H1 (cell line): ENCODE measurements around the gene TIMELESS. TPM values are rescaled to one million over a fixed set of nuclear protein-coding genes. Genes with fewer than 3 reads are reported as not detected.

ENCODE experiments used
- CTCF ChIA-PET: fragments of 300-600 bp; sonication (Branson Sonifier 250); formaldehyde crosslinking; loops from one replicate; lab custom pipeline; 2021; ENCODE audit not compliant: partially characterized antibody; lab: Charles Lee
- POLR2A ChIA-PET: fragments of 300-600 bp; sonication (Branson Sonifier 250); formaldehyde crosslinking; loops from one replicate; lab custom pipeline; 2021; ENCODE audit warnings: inconsistent platforms; ENCODE audit not compliant: partially characterized antibody; lab: Charles Lee
- DNase-seq, 2 experiments: peaks; one replicate each; pipeline versions ENCODE4 v3.0.0 to v3.0.0-alpha.2; 2010 to 2022; ENCODE audit warnings: low spot score in 2 of 2, low read depth in 1 of 2, mixed read lengths in 1 of 2
- FAIRE-seq: peaks from 2 replicates; lab custom pipeline; 2011; peaks lifted over from hg19 to GRCh38; lab: Jason Lieb, UNC
- H2AFZ ChIP-seq: 2 replicates; pipeline ENCODE4 v1.8.1; 2012; ENCODE audit warnings: low read length, inconsistent platforms
- H2AK5ac ChIP-seq: 2 replicates; pipeline ENCODE4 v1.6.1; 2013; ENCODE audit warnings: low read depth, low read length
- H2BK120ac ChIP-seq: replicated peaks from 2 replicates; pipeline ENCODE3; 2013; ENCODE audit warnings: low read depth, low read length, inconsistent platforms
- H2BK12ac ChIP-seq: 2 replicates; pipeline ENCODE4 v1.6.1; 2013; ENCODE audit warnings: low read depth, low read length
- H2BK15ac ChIP-seq: 2 replicates; pipeline ENCODE4 v1.6.1; 2013; ENCODE audit warnings: low read length
- H2BK20ac ChIP-seq: 2 replicates; pipeline ENCODE4 v1.6.1; 2013; ENCODE audit warnings: low read length
- H2BK5ac ChIP-seq: 2 replicates; pipeline ENCODE4 v1.6.1; 2013; ENCODE audit warnings: low read depth, low read length
- H3K14ac ChIP-seq: 2 replicates; pipeline ENCODE4 v1.6.1; 2013; ENCODE audit warnings: inconsistent platforms; ENCODE audit not compliant: insufficient read length
- H3K18ac ChIP-seq: 2 replicates; pipeline ENCODE4 v1.6.1; 2013; ENCODE audit warnings: low read length; ENCODE audit errors: extremely low read depth
- H3K23ac ChIP-seq: 2 replicates; pipeline ENCODE4 v1.6.1; 2013; ENCODE audit warnings: inconsistent platforms; ENCODE audit not compliant: insufficient read length
- H3K23me2 ChIP-seq: 2 replicates; pipeline ENCODE4 v1.6.1; 2013; ENCODE audit warnings: low read depth, low read length
- H3K27ac ChIP-seq: 2 replicates; pipeline ENCODE4 v1.6.1; 2011; ENCODE audit warnings: low read depth, low read length, inconsistent platforms
- H3K27me3 ChIP-seq, 4 experiments: replicated peaks in 1 of 4; 1 replicate in 1 of 4; 2 replicates in 3 of 4; pipeline versions ENCODE4 v1.6.1 to v1.8.1; 2011 to 2013; ENCODE audit warnings: low read length in 3 of 4, mild to moderate bottlenecking in 3 of 4, inconsistent platforms in 2 of 4, mixed read lengths in 2 of 4, moderate library complexity in 1 of 4; ENCODE audit not compliant: control insufficient read depth in 3 of 4, insufficient read depth in 3 of 4; ENCODE audit errors: extremely low read depth in 1 of 4
- H3K36me3 ChIP-seq, 4 experiments: 2 replicates each; pipeline versions ENCODE4 v1.6.1 to v1.8.1; 2011 to 2013; ENCODE audit warnings: mild to moderate bottlenecking in 4 of 4, low read length in 3 of 4, moderate library complexity in 2 of 4, control low read depth in 1 of 4, inconsistent platforms in 1 of 4; ENCODE audit not compliant: insufficient read depth in 4 of 4, control insufficient read depth in 2 of 4
- H3K4ac ChIP-seq: replicated peaks from 2 replicates; pipeline ENCODE3; 2013; ENCODE audit warnings: low read length, low read depth, mixed read lengths, inconsistent platforms; ENCODE audit not compliant: insufficient read length
- H3K4me1 ChIP-seq, 4 experiments: replicated peaks in 1 of 4; 1 replicate in 1 of 4; 2 replicates in 3 of 4; pipeline versions ENCODE4 v1.6.1 to v1.8.1; 2011 to 2013; ENCODE audit warnings: low read length in 3 of 4, inconsistent platforms in 2 of 4, mixed read lengths in 1 of 4; ENCODE audit not compliant: insufficient read depth in 4 of 4, control insufficient read depth in 3 of 4
- H3K4me2 ChIP-seq, 2 experiments: 2 replicates each; pipeline versions ENCODE4 v1.6.1 to v1.8.1; 2011 to 2013; ENCODE audit warnings: low read depth in 2 of 2, low read length in 2 of 2, control low read depth in 1 of 2, inconsistent platforms in 1 of 2, mild to moderate bottlenecking in 1 of 2; ENCODE audit not compliant: insufficient read depth in 1 of 2
- H3K4me3 ChIP-seq, 4 experiments: fragments of 200-600, 300-600 bp in 1 of 4; sonication (generic), shearing (Covaris generic), sonication (Bioruptor Twin) in 1 of 4; 2 replicates each; pipeline versions ENCODE4 v1.5.1 to v1.8.1; 2011 to 2016; ENCODE audit warnings: low read length in 4 of 4, low read depth in 3 of 4, control low read depth in 2 of 4, inconsistent platforms in 2 of 4, mild to moderate bottlenecking in 2 of 4, mixed read lengths in 1 of 4, moderate library complexity in 1 of 4; ENCODE audit not compliant: insufficient read depth in 2 of 4; ENCODE audit errors: extremely low read depth in 1 of 4
- H3K56ac ChIP-seq: replicated peaks from 2 replicates; pipeline ENCODE3; 2013; ENCODE audit warnings: low read depth, mild to moderate bottlenecking, mixed read lengths, low read length, inconsistent platforms; ENCODE audit not compliant: insufficient read length
- H3K79me1 ChIP-seq: 2 replicates; pipeline ENCODE4 v1.6.1; 2013; ENCODE audit warnings: low read depth, low read length, control low read depth
- H3K79me2 ChIP-seq, 2 experiments: 2 replicates each; pipeline versions ENCODE4 v1.6.1 to v1.8.1; 2012 to 2013; ENCODE audit warnings: low read length in 2 of 2, mild to moderate bottlenecking in 2 of 2, inconsistent platforms in 1 of 2; ENCODE audit not compliant: insufficient read depth in 2 of 2, control insufficient read depth in 1 of 2
- H3K9ac ChIP-seq, 4 experiments: replicated peaks in 1 of 4; 1 replicate in 1 of 4; 2 replicates in 3 of 4; pipeline versions ENCODE4 v1.6.1 to v1.8.1; 2011 to 2013; ENCODE audit warnings: low read depth in 3 of 4, low read length in 3 of 4, control low read depth in 2 of 4, mild to moderate bottlenecking in 2 of 4, moderate library complexity in 2 of 4, inconsistent platforms in 1 of 4; ENCODE audit errors: extremely low read depth in 1 of 4
- H3K9me3 ChIP-seq, 2 experiments: 2 replicates each; pipeline versions ENCODE4 v1.6.1 to v1.8.1; 2012 to 2013; ENCODE audit warnings: mild to moderate bottlenecking in 2 of 2, moderate library complexity in 2 of 2, control low read depth in 1 of 2, inconsistent platforms in 1 of 2, low read depth in 1 of 2, low read length in 1 of 2, mixed read lengths in 1 of 2; ENCODE audit not compliant: insufficient read depth in 2 of 2
- H4K20me1 ChIP-seq, 2 experiments: replicated peaks in 1 of 2; 2 replicates each; pipeline versions ENCODE3 to v1.8.1; 2011 to 2013; ENCODE audit warnings: inconsistent platforms in 2 of 2, low read length in 2 of 2, mild to moderate bottlenecking in 1 of 2; ENCODE audit not compliant: insufficient read depth in 2 of 2, control insufficient read depth in 1 of 2
- H4K5ac ChIP-seq: 2 replicates; pipeline ENCODE4 v1.6.1; 2013; ENCODE audit warnings: low read length, low read depth, mixed read lengths, inconsistent platforms; ENCODE audit not compliant: insufficient read length
- H4K8ac ChIP-seq: 2 replicates; pipeline ENCODE4 v1.8.0; 2013; ENCODE audit warnings: mild to moderate bottlenecking, moderate library complexity, low read length, inconsistent platforms; ENCODE audit not compliant: insufficient read depth; ENCODE audit errors: extremely low read depth
- H4K91ac ChIP-seq: replicated peaks from 2 replicates; pipeline ENCODE3; 2013; ENCODE audit warnings: low read length, mixed read lengths, inconsistent platforms; ENCODE audit not compliant: insufficient read length
- CBX5 ChIP-seq: fragments of 300-800, 300-1000 bp; sonication (generic); IDR thresholded peaks from 2 replicates; pipeline ENCODE4 v1.7.1; 2016; ENCODE audit warnings: antibody characterized with exemption, low read length, low read depth
- CHD2 ChIP-seq: IDR thresholded peaks from 2 replicates; pipeline ENCODE4 v1.6.1; 2012; ENCODE audit warnings: low read length, improper control_type of control experiment
- JUN ChIP-seq: IDR thresholded peaks from 2 replicates; pipeline ENCODE4 v1.6.1; 2011; ENCODE audit warnings: low read depth, mild to moderate bottlenecking, improper control_type of control experiment, low read length
- JUND ChIP-seq: IDR thresholded peaks from 2 replicates; pipeline ENCODE4 v1.6.1; 2011; ENCODE audit warnings: mild to moderate bottlenecking, improper control_type of control experiment, low read length
- PHF8 ChIP-seq: fragments of 200-600 bp; sonication (generic); conservative IDR thresholded peaks from 2 replicates; pipeline ENCODE4 v1.7.1; 2012; ENCODE audit warnings: low read depth, mild to moderate bottlenecking, inconsistent platforms, low read length, moderate library complexity
- RXRA ChIP-seq: IDR thresholded peaks from 2 replicates; pipeline ENCODE4 v1.6.1; 2011; ENCODE audit warnings: low read depth, mild to moderate bottlenecking, low read length, moderate library complexity; ENCODE audit not compliant: insufficient read depth
- TBP ChIP-seq: IDR thresholded peaks from 2 replicates; pipeline ENCODE4 v1.6.1; 2011; ENCODE audit warnings: low read depth, low read length, improper control_type of control experiment
- WGBS, 2 experiments: shearing (Covaris generic) in 1 of 2; methylation state at CpG; one replicate each; pipeline versions ENCODE4 v1.1.6 to v1.1.7; 2013 to 2015; ENCODE audit warnings: low lambda C conversion rate in 2 of 2, mixed read lengths in 2 of 2, inconsistent platforms in 1 of 2, low coverage in 1 of 2, missing lambda C conversion rate in 1 of 2; ENCODE audit not compliant: insufficient replicate concordance in 2 of 2, insufficient coverage in 1 of 2, insufficient read length in 1 of 2; ENCODE audit errors: extremely low coverage in 1 of 2, missing lambda C conversion rate in 1 of 2; 5-methylcytosine and 5-hydroxymethylcytosine counted together
- polyA plus RNA-seq, 7 experiments: library from polyadenylated mRNA; depleted of rRNA in 3 of 7; stranded (reverse) in 5 of 7; unstranded in 2 of 7; fragments of >200 nt in 5 of 7; fragments of 200-250 nt in 2 of 7; gene quantifications; 1 replicate in 5 of 7; 2 replicates in 1 of 7; 4 replicates in 1 of 7; pipeline versions ENCODE4 v1.2.1 to v1.2.3, GENCODE V29; 2011 to 2013; ENCODE audit warnings: missing spikeins in 2 of 7, mixed read lengths in 2 of 7
- total RNA-seq: library from RNA; stranded (reverse); fragmentation: NEBNext Ultra II Directional; extraction: Animal tissue kit (Norgen Biotek cat#: 25700); gene quantifications from 2 replicates; pipeline ENCODE4 v1.2.1, GENCODE V29; 2021
- TF ChIP-seq, protein P1 (sequence below), 3 experiments: IDR thresholded peaks; 1 replicate in 2 of 3; 2 replicates in 1 of 3; pipeline versions ENCODE4 v1.5.1 to v1.6.1; 2011; ENCODE audit warnings: low read length in 3 of 3, mild to moderate bottlenecking in 3 of 3, inconsistent platforms in 2 of 3, low read depth in 1 of 3, moderate library complexity in 1 of 3; ENCODE audit not compliant: insufficient read depth in 1 of 3; ENCODE audit errors: control extremely low read depth in 1 of 3
- TF ChIP-seq, protein P2 (sequence below): IDR thresholded peaks from 2 replicates; pipeline ENCODE4 v1.6.1; 2011; ENCODE audit warnings: low read depth, mild to moderate bottlenecking, low read length; ENCODE audit not compliant: insufficient read depth

The TIMELESS gene
- total and polyA plus RNA-seq, 2 of the 8 experiments (the other 6 are each of a cell fraction or from before 2014, with no cell fraction given), result 17.1 to 86.7 TPM

DNA sequence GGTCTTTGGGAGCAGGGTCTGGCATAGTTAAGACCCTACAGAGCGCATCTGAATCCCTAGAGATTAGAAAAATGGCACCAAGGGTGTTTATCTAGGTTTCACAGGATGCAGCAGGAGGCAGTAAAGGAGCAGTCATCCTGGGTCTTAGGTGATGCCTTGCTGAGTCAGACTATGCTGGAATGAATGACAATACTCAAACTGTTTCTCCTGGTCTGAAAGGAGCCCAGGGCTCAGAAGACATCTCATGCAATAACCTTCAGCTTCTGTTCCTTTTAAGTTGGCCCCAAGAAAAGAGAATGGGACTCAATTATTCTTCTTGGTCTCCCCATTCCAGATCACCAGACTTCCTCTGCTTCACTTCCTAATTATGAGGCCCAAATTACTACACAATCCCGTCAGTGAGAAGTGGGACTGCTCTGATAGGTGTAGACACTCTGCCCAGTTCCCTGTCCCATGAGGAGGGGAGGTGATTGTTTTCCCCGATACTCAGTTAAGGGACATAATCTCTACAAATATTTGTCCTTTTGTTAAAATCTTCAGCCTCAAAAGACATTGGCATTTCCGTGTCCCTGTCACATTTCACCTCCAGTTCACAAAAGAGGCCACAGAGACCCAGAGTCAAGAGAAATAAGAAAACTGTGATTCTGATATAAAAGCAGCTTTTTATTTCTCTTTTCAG is 71.8 kb downstream of the TIMELESS start:
- H3K36me3 ChIP-seq, result no peaks in the 10 kb centered on the region
- H2BK12ac ChIP-seq, result peak overlapping the region; percentile 45; the same call in 1 of the 2 replicates
- H4K5ac ChIP-seq, result no peak overlapping the region
- DNase-seq (no peak), FAIRE-seq (no peak)
- no peak overlapping the region for H3K4ac ChIP-seq
- no peak overlapping the region for H4K91ac ChIP-seq
- POLR2A ChIA-PET, result interaction anchor here (0.6 to 2.0 kb wide), 6 partner anchors 16 to 103 kb away, joined by 3 to 6 read pairs (median 4); partner anchors contain the start of gene IL23A
- H4K8ac ChIP-seq, result no peak overlapping the region
- H2BK15ac ChIP-seq, result no peak overlapping the region
- no peaks in the 10 kb centered on the region for H4K20me1 ChIP-seq
- no peak overlapping the region for H2BK120ac ChIP-seq
- H3K79me1 ChIP-seq, result no peaks in the 10 kb centered on the region
- H3K18ac ChIP-seq, result no peak overlapping the region
- H3K9me3 ChIP-seq, result no peaks in the 10 kb centered on the region
- H2AK5ac ChIP-seq, result no peak overlapping the region
- no peak overlapping the region for H3K14ac ChIP-seq
- peaks cover 0 to 5% (median 0%) of the 10 kb centered on the region in 4 experiments; a peak in 3 of 7 replicates for H3K4me1 ChIP-seq
- H3K23me2 ChIP-seq, result no peaks in the 10 kb centered on the region
- H3K79me2 ChIP-seq, result no peaks in the 10 kb centered on the region
- no peak overlapping the region for H3K56ac ChIP-seq
- no peaks in the 10 kb centered on the region for H3K27me3 ChIP-seq
- CTCF ChIA-PET, result interaction anchor here (0.6 to 3.3 kb wide), 16 partner anchors 8 to 376 kb away, joined by 3 to 25 read pairs (median 3); partner anchors contain the start of gene STAT2
- WGBS, 2 experiments, result 84% methylated on average over 4 of the region's 4 CpGs; no CpG with 5 or more reads in 1 of the 2 experiments
- H2BK5ac ChIP-seq, result no peak overlapping the region
- peak overlapping the region; percentile 89 for H2AFZ ChIP-seq
- no peak overlapping the region for H3K23ac ChIP-seq
- H3K4me3 ChIP-seq, result no peak overlapping the region
- H2BK20ac ChIP-seq, result no peak overlapping the region
- H3K9ac ChIP-seq, result no peak overlapping the region
- H3K4me2 ChIP-seq, result no peak overlapping the region
- no peak overlapping the region for H3K27ac ChIP-seq
- TF ChIP-seq RXRA, result no peak
- TF ChIP-seq JUND, result no peak
- TF ChIP-seq CBX5, result no peak
- TF ChIP-seq, protein P1, sequence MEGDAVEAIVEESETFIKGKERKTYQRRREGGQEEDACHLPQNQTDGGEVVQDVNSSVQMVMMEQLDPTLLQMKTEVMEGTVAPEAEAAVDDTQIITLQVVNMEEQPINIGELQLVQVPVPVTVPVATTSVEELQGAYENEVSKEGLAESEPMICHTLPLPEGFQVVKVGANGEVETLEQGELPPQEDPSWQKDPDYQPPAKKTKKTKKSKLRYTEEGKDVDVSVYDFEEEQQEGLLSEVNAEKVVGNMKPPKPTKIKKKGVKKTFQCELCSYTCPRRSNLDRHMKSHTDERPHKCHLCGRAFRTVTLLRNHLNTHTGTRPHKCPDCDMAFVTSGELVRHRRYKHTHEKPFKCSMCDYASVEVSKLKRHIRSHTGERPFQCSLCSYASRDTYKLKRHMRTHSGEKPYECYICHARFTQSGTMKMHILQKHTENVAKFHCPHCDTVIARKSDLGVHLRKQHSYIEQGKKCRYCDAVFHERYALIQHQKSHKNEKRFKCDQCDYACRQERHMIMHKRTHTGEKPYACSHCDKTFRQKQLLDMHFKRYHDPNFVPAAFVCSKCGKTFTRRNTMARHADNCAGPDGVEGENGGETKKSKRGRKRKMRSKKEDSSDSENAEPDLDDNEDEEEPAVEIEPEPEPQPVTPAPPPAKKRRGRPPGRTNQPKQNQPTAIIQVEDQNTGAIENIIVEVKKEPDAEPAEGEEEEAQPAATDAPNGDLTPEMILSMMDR (IDR thresholded peaks at IDR 0.05; ENCODE audit: control extremely low read depth in 1 of 3, insufficient read depth in 1 of 3, low read depth in 1 of 3, low read length in 3 of 3), result peak in 2 of 3 experiments; percentile 43 to 47; a peak in 3 of 4 replicates
- no peak for TF ChIP-seq CHD2
- no peak for TF ChIP-seq JUN
- no peak for TF ChIP-seq PHF8
- no peak for TF ChIP-seq TBP
- TF ChIP-seq, protein P2, sequence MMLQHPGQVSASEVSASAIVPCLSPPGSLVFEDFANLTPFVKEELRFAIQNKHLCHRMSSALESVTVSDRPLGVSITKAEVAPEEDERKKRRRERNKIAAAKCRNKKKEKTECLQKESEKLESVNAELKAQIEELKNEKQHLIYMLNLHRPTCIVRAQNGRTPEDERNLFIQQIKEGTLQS, result no peak
